Stimulated activated naive CD8-positive, alpha-beta T cell treated with anti-CD3 and anti-CD28 coated beads, Interleukin-15, Interleukin-2, amounts not matched to agents 100 ng/mL and 50 ng/mL, for 24 hours (primary cell): Measurements from ENCODE around the gene TKT.
A peak's percentile ranks its signal among the peaks of the same experiment; 100 is the strongest.
"Not testable (repeated sequence)": the region's sequence is repeated elsewhere in the genome, so short reads cannot be mapped to it uniquely, and the experiment has no call there.

Experiments used
- H3K27ac Mint-ChIP-seq: one replicate; pipeline ENCODE4 v1.8.0; 2021; ENCODE audit warnings: mild to moderate bottlenecking, mixed read lengths
- H3K27me3 Mint-ChIP-seq: one replicate; pipeline ENCODE4 v1.8.0; 2021; ENCODE audit warnings: mixed read lengths
- H3K36me3 Mint-ChIP-seq: one replicate; pipeline ENCODE4 v1.8.0; 2021; ENCODE audit warnings: low read depth, mixed read lengths
- H3K4me1 Mint-ChIP-seq: one replicate; pipeline ENCODE4 v1.8.0; 2021; ENCODE audit warnings: low read depth, mixed read lengths
- H3K4me3 Mint-ChIP-seq: one replicate; pipeline ENCODE4 v1.8.0; 2021; ENCODE audit warnings: mild to moderate bottlenecking, mixed read lengths
- H3K9me3 Mint-ChIP-seq: one replicate; pipeline ENCODE4 v1.8.0; 2021; ENCODE audit warnings: mixed read lengths

TKT gene

DNA sequence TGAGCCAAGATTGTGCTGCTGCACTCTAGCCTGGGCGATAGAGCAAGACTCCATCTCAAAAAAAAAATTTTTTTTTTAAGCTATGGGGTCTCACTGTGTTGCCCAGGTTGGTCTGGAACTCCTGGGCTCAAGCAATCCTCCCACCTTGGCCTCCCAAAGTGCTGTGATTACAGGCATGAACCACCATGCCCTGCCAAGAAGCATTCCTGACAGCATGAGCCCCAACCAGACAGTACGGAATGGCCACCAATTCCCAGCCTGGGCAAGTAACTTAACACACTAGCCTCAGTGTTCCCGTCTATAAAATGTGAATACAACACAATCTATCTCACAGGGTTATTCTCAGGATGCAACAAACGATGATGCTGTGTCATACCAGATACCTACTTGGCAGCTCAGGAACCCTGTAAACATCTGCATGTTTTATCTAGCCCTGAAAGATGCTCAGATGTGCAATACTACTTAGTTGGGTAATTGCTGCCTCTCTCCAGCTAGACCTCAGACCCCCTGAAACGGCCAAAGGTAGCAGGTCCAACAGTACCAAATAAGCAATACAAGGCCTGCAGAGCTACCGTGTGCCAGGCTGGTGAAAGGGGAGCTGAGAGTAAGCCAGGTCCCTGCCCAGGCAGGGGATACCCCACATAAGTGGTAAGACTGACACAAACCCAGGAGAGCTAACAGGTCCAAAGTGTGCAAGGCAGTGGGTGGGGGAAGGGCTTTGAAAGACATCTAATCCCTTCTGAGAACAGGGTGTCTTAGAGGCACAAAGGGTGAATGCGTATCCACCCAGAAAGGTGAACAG, 1.9 kb downstream of the TKT start:
- no peaks in the 10 kb centered on the region for H3K9me3 Mint-ChIP-seq
- peaks cover 46% of the 10 kb centered on the region for H3K4me1 Mint-ChIP-seq
- H3K27ac Mint-ChIP-seq, result peak overlapping the region; percentile 89
- H3K36me3 Mint-ChIP-seq, result peaks cover 22% of the 10 kb centered on the region
- H3K27me3 Mint-ChIP-seq, result no peaks in the 10 kb centered on the region
- peak overlapping the region; percentile 92 for H3K4me3 Mint-ChIP-seq

DNA sequence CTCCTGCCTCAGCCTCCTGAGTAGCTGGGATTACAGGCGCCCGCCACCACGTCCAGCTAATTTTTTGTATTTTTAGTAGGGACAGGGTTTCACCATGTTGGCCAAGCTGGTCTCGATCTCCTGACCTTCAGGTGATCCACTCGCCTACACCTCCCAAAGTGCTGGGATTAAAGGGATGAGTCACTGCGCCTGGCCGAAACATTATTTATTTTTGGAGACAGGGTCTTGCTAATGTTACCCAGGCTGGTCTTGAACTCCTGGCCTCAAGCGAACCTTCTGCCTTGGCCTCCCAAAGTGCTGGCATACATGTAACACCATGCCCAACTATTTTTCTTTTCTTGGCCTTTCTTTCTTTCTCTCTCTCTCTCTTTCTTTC, 2.9 kb downstream of the TKT start:
- Mint-ChIP-seq H3K4me3 (peak overlapping the region; percentile 92), H3K27ac (peak overlapping the region; percentile 66), H3K4me1 (peaks cover 48% of the 10 kb centered on the region), H3K36me3 (peaks cover 30% of the 10 kb centered on the region)
- not testable (repeated sequence) for H3K9me3 Mint-ChIP-seq, H3K27me3 Mint-ChIP-seq

DNA sequence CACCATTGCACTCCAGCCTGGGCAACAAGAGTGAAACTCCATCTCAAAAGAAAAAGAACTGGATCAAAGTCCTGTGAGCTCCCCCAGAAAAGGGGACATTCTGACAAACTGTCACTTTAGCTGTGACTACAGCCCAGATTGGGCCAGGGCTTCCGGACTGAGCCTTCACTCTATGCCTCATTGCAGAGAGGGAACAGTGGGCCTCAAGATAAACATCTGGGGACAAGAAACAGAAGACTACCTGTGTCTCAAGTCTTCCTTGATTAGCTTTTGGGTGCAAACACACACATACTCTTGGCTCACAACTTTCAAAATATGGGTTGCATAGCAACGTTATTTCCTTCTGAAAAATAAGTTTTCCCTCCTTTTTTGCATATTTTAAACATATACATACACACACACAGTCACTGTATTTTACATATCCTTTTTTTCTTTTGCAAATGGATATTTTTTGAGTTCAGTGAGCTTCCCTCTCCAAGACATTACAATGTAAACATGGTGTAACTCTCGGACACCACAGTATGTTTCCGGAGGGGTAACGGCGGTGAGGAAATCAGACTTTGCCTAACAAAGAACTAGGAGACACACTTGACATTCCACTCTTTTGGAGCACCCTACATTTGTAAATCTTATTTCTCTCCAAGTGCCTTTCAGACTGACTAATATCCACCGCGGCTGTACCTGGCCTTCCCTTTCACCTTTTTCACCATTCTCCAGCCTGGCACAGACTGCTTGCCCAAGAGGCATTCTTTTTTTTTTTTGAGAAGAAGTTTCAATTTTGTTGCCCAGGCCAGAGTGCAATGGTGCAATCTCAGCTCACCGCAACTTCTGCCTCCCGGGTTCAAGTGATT, 3.5 kb downstream of the TKT start:
- Mint-ChIP-seq H3K4me3 (peak overlapping the region; percentile 92), H3K27ac (peak overlapping the region; percentile 59), H3K4me1 (peaks cover 53% of the 10 kb centered on the region), H3K9me3 (no peaks in the 10 kb centered on the region), H3K36me3 (peaks cover 34% of the 10 kb centered on the region), H3K27me3 (no peaks in the 10 kb centered on the region)

DNA sequence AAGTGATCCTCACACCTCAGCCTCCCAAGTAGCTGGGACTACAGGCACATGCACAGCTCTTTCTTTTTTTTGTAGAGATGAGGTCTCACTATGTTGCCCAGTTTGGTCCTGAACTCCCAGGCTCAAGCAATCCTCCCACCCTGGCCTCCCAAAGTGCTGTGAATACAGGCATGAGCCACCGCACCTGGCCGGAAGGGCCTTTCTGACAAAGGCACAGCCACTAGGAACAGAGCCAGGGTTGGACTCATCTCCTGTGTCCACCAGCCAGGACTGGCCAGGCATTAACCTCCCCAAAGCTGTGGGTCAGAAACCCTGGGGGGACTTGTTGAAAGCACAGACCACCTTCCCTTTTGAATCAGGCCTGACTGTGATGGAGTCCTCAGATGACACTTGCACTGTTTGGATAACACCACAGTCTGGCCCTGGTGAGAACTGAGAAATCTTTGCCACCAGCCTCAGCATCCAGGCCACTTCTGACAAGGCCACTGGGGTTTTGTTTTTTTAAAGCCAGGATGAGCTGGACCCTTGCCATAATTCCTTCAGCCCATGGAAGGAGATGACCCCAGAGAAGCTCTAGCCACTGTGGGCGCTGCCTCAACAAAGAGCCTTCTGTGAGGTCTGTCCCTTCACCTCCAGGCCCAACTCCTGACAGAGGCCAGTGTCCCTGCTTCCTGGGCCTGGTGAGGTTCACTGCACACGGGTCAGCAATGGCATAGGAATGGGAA, 4.8 kb downstream of the TKT start:
- H3K27me3 Mint-ChIP-seq, result no peaks in the 10 kb centered on the region
- H3K36me3 Mint-ChIP-seq, result peaks cover 44% of the 10 kb centered on the region
- H3K4me1 Mint-ChIP-seq, result peaks cover 56% of the 10 kb centered on the region
- H3K9me3 Mint-ChIP-seq, result no peaks in the 10 kb centered on the region
- peak overlapping the region; percentile 47 for H3K27ac Mint-ChIP-seq
- H3K4me3 Mint-ChIP-seq, result no peak overlapping the region

DNA sequence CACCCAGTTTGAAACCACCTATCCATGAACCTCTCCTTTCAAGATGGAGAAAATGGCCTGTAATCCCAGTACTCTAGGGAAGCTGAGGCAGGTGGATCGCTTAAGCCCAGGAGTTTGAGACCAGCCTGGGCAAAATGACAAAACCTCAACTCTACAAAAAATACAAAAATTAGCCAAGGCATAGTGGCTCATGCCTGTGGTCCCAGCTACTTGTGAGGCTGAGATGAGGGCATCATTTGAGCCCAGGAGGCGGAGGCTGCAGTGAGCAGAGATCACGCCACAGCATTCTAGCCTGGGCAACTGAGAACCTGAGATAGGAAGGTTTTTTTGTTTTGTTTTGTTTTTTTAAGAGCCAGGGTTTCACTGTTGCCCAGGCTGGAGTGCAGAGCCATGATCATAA, 5.4 kb downstream of the TKT start:
- Mint-ChIP-seq H3K27me3 (no peaks in the 10 kb centered on the region), H3K4me3 (no peak overlapping the region), H3K27ac (no peak overlapping the region), H3K36me3 (peaks cover 50% of the 10 kb centered on the region), H3K4me1 (peaks cover 57% of the 10 kb centered on the region), H3K9me3 (no peaks in the 10 kb centered on the region)

DNA sequence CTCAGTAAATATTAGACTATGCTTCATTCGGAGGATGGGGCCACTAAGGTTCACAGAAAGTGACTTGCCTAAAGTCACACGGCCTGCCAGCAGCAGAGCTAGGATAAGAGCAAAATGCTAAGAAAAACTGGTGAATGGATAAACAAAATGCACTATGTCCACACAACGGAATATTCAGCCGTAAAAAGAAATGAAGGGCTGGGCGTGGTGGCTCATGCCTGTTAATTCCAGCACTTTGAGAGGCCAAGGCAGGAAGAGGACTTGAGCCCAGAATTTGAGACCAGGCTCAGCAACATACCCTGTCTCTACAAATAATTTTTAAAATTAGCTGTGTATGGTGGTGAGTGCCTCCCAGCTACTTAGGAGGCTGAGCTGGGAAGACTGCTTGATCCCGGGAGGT, 7.7 kb downstream of the TKT start:
- Mint-ChIP-seq H3K4me1 (peaks cover 45% of the 10 kb centered on the region), H3K36me3 (peaks cover 38% of the 10 kb centered on the region), H3K27me3 (no peaks in the 10 kb centered on the region), H3K27ac (peak overlapping the region; percentile 36), H3K9me3 (no peaks in the 10 kb centered on the region), H3K4me3 (no peak overlapping the region)

DNA sequence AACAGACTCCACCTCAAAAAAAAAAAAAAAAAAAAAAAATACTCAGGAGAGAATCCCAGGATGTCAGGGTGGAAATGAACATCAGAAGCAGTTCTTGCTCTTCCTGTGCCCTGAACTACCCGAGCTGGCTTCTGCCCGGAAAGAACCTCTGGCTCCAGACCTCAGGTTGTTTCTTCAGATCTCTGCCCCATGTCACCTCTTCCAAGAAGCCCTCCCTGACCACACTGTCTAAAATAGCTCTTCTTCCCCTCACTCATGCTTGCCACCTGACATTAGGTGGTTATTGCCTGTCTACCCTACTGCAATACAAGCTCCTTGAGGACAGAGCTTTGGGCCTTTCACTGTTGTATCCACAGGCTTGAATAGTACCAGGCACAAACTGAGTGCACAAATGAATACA, 8.2 kb downstream of the TKT start:
- H3K36me3 Mint-ChIP-seq, result peaks cover 36% of the 10 kb centered on the region
- H3K27me3 Mint-ChIP-seq, result no peaks in the 10 kb centered on the region
- peak overlapping the region; percentile 32 for H3K27ac Mint-ChIP-seq
- peaks cover 39% of the 10 kb centered on the region for H3K4me1 Mint-ChIP-seq
- H3K9me3 Mint-ChIP-seq, result no peaks in the 10 kb centered on the region
- H3K4me3 Mint-ChIP-seq, result no peak overlapping the region

DNA sequence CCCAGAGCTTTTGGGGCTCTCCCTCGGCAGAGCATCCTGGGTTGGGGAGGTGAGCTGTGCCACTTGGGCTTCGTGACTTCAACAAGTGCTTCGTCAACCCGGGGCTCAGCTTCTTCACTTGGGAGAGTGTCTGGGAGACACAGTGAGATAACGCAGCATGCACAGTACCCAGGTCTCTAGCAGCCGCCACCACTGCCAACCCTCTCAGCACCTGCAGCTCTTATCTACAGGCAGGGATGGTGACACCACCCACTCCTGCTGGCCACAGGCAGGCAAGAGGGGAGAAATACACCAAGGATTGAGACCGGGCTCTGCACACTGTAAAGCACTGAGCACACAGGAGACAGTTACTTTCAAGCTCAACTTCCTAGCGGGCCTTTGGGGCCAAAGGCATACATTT, 11.6 kb downstream of the TKT start:
- peaks cover 15% of the 10 kb centered on the region for H3K4me1 Mint-ChIP-seq
- H3K9me3 Mint-ChIP-seq, result no peaks in the 10 kb centered on the region
- H3K27ac Mint-ChIP-seq, result no peak overlapping the region
- no peak overlapping the region for H3K4me3 Mint-ChIP-seq
- peaks cover 42% of the 10 kb centered on the region for H3K36me3 Mint-ChIP-seq
- H3K27me3 Mint-ChIP-seq, result no peaks in the 10 kb centered on the region

DNA sequence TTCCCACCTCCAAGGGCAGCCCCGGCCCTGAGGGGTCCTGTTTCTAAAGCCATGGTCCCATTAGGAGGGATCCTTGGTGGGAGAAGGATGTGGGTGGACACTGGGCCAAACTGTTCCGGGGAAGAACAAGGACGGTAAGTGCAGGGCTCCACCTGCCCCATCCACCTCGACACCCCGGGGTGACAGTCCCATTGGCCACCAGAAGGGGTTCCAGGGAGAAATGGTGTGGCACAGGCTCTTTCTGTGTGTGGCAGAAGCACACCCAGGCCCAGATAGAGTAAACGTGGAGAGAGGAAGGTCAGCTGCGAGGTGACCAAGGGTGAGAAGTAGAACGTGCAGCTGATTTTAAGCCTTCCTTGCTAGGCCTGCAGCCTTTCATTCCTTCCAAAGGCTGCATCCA, 12.0 kb downstream of the TKT start:
- H3K27me3 Mint-ChIP-seq, result no peaks in the 10 kb centered on the region
- peaks cover 15% of the 10 kb centered on the region for H3K4me1 Mint-ChIP-seq
- H3K4me3 Mint-ChIP-seq, result no peak overlapping the region
- no peak overlapping the region for H3K27ac Mint-ChIP-seq
- no peaks in the 10 kb centered on the region for H3K9me3 Mint-ChIP-seq
- peaks cover 47% of the 10 kb centered on the region for H3K36me3 Mint-ChIP-seq

DNA sequence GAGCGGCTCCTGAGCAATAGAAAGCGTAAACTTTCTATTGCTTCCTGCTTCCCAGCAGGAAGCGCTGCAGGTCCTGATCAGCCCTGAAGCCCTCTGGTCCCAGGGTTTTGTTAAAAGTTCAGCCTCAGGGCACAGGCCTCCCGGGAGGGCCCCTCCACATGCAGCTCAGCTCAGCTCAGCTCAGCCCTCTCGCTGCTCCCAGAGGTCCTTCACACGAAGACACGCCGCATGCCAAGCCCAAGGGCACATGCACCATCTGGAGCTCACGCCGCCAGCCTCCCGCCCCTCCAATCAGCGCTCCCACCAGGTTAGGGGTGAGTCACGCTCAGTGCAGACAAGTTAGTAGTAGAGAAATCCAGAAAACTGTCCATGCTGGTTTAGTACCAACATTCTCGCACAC, 12.7 kb downstream of the TKT start:
- Mint-ChIP-seq H3K36me3 (peaks cover 48% of the 10 kb centered on the region), H3K9me3 (no peaks in the 10 kb centered on the region), H3K27ac (no peak overlapping the region), H3K27me3 (no peaks in the 10 kb centered on the region), H3K4me3 (no peak overlapping the region), H3K4me1 (peaks cover 15% of the 10 kb centered on the region)

DNA sequence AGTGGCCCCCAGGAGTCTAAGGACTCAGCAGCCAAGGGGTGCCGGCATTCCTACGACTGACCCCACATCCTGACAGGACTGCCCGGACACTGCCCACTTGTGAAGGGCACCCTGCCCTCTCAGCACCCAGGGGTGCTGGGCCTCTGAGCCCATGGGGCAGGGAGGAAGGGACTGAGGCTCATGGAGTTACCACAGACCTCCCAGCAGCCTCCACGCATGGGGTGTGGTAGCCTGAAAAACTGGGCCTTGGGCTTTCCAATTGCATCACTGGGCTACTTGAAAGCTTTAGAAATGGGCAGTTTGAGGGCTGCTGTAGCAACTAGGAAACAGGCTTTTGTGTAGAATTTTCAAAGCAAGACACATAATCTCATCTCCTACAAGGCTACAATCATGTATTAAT, 13.2 kb downstream of the TKT start:
- no peak overlapping the region for H3K27ac Mint-ChIP-seq
- no peaks in the 10 kb centered on the region for H3K9me3 Mint-ChIP-seq
- peaks cover 9% of the 10 kb centered on the region for H3K4me1 Mint-ChIP-seq
- no peaks in the 10 kb centered on the region for H3K27me3 Mint-ChIP-seq
- no peak overlapping the region for H3K4me3 Mint-ChIP-seq
- peaks cover 46% of the 10 kb centered on the region for H3K36me3 Mint-ChIP-seq

DNA sequence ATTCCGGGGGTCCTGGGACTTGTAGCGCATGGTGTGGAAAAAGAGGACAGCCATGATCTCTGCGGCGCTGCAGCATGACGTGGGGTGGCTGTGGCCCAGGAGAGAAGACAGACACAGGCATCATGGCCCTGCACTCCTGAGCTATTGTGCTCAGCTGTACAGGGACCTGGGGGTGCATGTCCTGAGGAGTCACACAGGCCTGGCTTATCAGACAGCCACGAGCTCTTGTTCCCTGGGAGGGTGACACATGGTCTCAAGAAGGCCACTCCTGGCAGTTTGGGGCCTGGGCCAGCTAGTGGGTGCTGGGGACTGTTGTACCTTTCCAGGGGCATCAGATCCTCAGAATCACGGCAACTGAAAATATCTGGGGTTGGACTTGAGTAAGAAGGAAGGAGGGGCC, 13.7 kb downstream of the TKT start:
- H3K27me3 Mint-ChIP-seq, result no peaks in the 10 kb centered on the region
- H3K36me3 Mint-ChIP-seq, result peaks cover 44% of the 10 kb centered on the region
- H3K27ac Mint-ChIP-seq, result no peak overlapping the region
- no peaks in the 10 kb centered on the region for H3K9me3 Mint-ChIP-seq
- peaks cover 8% of the 10 kb centered on the region for H3K4me1 Mint-ChIP-seq
- no peak overlapping the region for H3K4me3 Mint-ChIP-seq

DNA sequence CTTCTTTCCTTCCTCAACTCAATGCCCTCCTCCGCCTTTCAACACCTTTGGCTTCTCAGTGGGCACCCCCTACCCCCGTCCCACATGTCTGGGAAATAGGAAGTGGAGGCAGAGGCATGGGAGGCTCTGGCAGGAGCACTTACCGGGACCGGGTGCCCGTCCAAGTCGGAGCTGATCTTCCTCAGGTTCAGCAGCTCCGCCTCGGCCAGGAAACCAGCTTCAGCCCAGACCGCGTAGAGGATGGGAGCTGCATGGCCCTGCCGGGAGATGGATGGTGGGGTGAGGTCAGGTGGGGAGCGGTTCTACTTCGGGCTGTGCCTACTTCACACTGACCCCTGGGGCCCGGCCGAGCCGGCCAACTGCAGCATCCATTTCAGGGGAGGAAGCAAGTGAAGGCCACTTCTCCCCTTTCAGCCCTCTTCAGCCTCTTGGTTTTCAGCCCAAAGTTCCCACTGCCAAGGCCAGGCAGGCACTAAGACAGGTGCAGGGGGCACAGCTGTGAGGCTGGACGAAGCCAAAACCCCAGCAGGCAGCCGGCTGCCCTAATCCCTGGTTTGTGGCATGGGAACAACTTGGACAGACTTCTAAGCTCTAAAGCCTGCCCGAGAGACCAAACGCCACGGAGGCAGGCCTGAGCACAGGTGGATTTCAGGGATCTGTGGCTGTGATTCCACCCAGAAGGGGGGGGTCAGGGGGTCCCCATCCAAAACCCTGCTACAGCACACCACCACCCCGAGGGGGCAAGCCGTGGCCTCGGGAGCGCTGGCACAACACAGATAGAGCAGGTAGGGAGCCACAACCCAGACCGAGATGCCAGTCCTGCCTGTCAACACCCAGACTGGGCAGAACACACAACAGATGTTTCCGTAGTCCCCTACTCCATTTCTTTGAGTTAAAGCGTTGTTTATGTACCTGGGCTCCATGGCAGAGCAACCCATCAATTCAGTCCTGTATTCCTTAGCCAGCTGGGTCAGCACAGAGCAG, 14.5 kb downstream of the TKT start:
- H3K36me3 Mint-ChIP-seq, result peaks cover 44% of the 10 kb centered on the region
- H3K27me3 Mint-ChIP-seq, result no peaks in the 10 kb centered on the region
- H3K4me3 Mint-ChIP-seq, result no peak overlapping the region
- peaks cover 7% of the 10 kb centered on the region for H3K4me1 Mint-ChIP-seq
- no peak overlapping the region for H3K27ac Mint-ChIP-seq
- no peaks in the 10 kb centered on the region for H3K9me3 Mint-ChIP-seq

DNA sequence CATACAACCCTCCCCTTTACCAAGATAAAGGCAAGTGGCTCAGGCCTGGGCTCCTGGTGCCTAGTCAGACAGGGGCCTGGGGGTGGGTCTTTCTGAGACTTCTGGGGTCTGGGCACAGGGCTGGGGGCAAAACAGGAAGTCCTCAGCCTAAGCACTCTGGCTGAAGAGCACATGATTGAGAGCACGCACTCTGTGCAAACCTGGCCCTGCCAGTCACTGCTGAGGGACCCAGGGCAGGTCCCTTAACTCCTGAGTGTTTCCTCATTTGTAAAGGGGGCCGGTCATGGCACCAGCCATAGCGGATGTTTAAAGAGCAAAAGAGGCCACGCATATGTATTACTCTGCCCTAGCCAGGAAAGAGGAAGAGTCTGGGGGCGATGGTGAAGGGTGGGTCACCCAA, 16.0 kb downstream of the TKT start:
- no peak overlapping the region for H3K27ac Mint-ChIP-seq
- no peaks in the 10 kb centered on the region for H3K27me3 Mint-ChIP-seq
- H3K9me3 Mint-ChIP-seq, result no peaks in the 10 kb centered on the region
- H3K4me1 Mint-ChIP-seq, result peaks cover 4% of the 10 kb centered on the region
- peaks cover 42% of the 10 kb centered on the region for H3K36me3 Mint-ChIP-seq
- H3K4me3 Mint-ChIP-seq, result no peak overlapping the region
